OCI-LY1 (cell line): ENCODE results near the gene BAX.

Source experiments
- H2AFZ ChIP-seq: fragments of 200-600 bp; sonication (generic), shearing (Covaris generic); 2 replicates; pipeline ENCODE4 v1.6.0; 2014; ENCODE audit warnings: antibody characterized with exemption, mild to moderate bottlenecking, low read length
- H3F3A ChIP-seq: fragments of 200-600 bp; sonication (generic), shearing (Covaris generic); 2 replicates; pipeline ENCODE4 v1.6.0; 2014; ENCODE audit warnings: mild to moderate bottlenecking, antibody characterized with exemption, low read length, moderate library complexity; ENCODE audit not compliant: insufficient read depth
- H3K27ac ChIP-seq: fragments of 200-600 bp; sonication (generic); 2 replicates; pipeline ENCODE4 v1.5.1; 2014; ENCODE audit warnings: low read length, mixed run types, mild to moderate bottlenecking, low read depth; ENCODE audit not compliant: poor library complexity, severe bottlenecking
- H3K27me3 ChIP-seq: fragments of 200-600 bp; sonication (generic); 2 replicates; pipeline ENCODE4 v1.6.0; 2014; ENCODE audit warnings: antibody characterized with exemption, mild to moderate bottlenecking, low read length, moderate library complexity; ENCODE audit not compliant: insufficient read depth
- H3K36me3 ChIP-seq: fragments of 200-600 bp; sonication (generic); 2 replicates; pipeline ENCODE4 v1.6.1; 2014; ENCODE audit warnings: mild to moderate bottlenecking, antibody characterized with exemption, low read length, moderate library complexity, mixed read lengths; ENCODE audit not compliant: insufficient read depth
- H3K4me1 ChIP-seq: fragments of 200-600 bp; sonication (generic); 2 replicates; pipeline ENCODE4 v1.5.1; 2014; ENCODE audit warnings: mild to moderate bottlenecking, low read length, moderate library complexity; ENCODE audit not compliant: insufficient read depth, severe bottlenecking
- H3K4me2 ChIP-seq: fragments of 200-600 bp; sonication (generic), shearing (Covaris generic); 2 replicates; pipeline ENCODE4 v1.6.1; 2014; ENCODE audit warnings: low read length
- H3K4me3 ChIP-seq: fragments of 200-600 bp; sonication (generic); 2 replicates; pipeline ENCODE4 v1.5.1; 2014; ENCODE audit warnings: low read length, low read depth, mild to moderate bottlenecking, mixed read lengths; ENCODE audit not compliant: poor library complexity, severe bottlenecking
- H3K79me2 ChIP-seq: fragments of 200-600 bp; shearing (Covaris generic); 2 replicates; pipeline ENCODE4 v1.6.1; 2016; ENCODE audit warnings: mixed run types, low read length, mixed read lengths; ENCODE audit not compliant: insufficient read depth
- H3K9ac ChIP-seq: fragments of 200-600 bp; sonication (generic), shearing (Covaris generic); 2 replicates; pipeline ENCODE4 v1.6.1; 2014; ENCODE audit warnings: mild to moderate bottlenecking, low read length, mixed read lengths
- H3K9me2 ChIP-seq: fragments of 200-600 bp; sonication (generic), shearing (Covaris generic); 2 replicates; pipeline ENCODE4 v1.6.1; 2014; ENCODE audit warnings: low read depth, mild to moderate bottlenecking, low read length, mixed read lengths
- H3K9me3 ChIP-seq: fragments of 200-600 bp; shearing (Covaris generic); 2 replicates; pipeline ENCODE4 v1.6.1; 2014; ENCODE audit warnings: low read length, mixed read lengths
- H4K20me1 ChIP-seq: fragments of 200-600 bp; sonication (generic), shearing (Covaris generic); 2 replicates; pipeline ENCODE4 v1.6.0; 2016; ENCODE audit warnings: mild to moderate bottlenecking, low read length; ENCODE audit not compliant: insufficient read depth
- CTCF ChIP-seq: fragments of 200-600 bp; sonication (generic), shearing (Covaris generic); IDR thresholded peaks from 2 replicates; pipeline ENCODE4 v1.5.1; 2017; ENCODE audit warnings: mild to moderate bottlenecking, antibody characterized with exemption, low read length, moderate library complexity, mixed read lengths
- EZH2 ChIP-seq: fragments of 200-600 bp; sonication (generic), shearing (Covaris generic); IDR thresholded peaks from 2 replicates; pipeline ENCODE4 v1.8.0; 2017; ENCODE audit warnings: borderline replicate concordance, mixed run types, mild to moderate bottlenecking, antibody characterized with exemption, low read length, moderate library complexity, mixed read lengths

BAX gene

GRCh38 chr19:48961051-48961649 lies 6.5 kb downstream of the BAX start:
- Histone ChIP-seq H3F3A (no peaks in the 10 kb centered on the region), H3K79me2 (0 out of 2 replicates have a peak, but pooled peaks cover 3% of the 10 kb centered on the region), H3K4me2 (no peak overlapping the region), H3K4me1 (peaks cover 35% of the 10 kb centered on the region), H3K9me2 (no peaks in the 10 kb centered on the region), H2AFZ (no peak overlapping the region), H3K9me3 (no peaks in the 10 kb centered on the region), H3K36me3 (peaks cover 21% of the 10 kb centered on the region), H3K4me3 (no peak overlapping the region), H3K9ac (no peak overlapping the region), H3K27ac (peak overlapping the region; percentile 87), H3K27me3 (no peaks in the 10 kb centered on the region), H4K20me1 (no peaks in the 10 kb centered on the region)
- no peak for TF ChIP-seq CTCF
- no peak for TF ChIP-seq EZH2

- H3K36me3 ChIP-seq: peaks cover 22% of the 10 kb centered on the region
- H3K4me1 ChIP-seq: peaks cover 38% of the 10 kb centered on the region
- no peaks in the 10 kb centered on the region for H3K9me2 ChIP-seq
- H3K79me2 ChIP-seq: 0 out of 2 replicates have a peak, but pooled peaks cover 4% of the 10 kb centered on the region
- no peaks in the 10 kb centered on the region for H3K27me3 ChIP-seq
- TF ChIP-seq CTCF: no peak
- TF ChIP-seq EZH2: no peak
- peak overlapping the region; percentile 13; the same call in 1 of the 2 replicates for H3K9ac ChIP-seq
- peak overlapping the region; percentile 94; the same call in 1 of the 2 replicates for H3K4me2 ChIP-seq
- peak overlapping the region; percentile 87 for H3K27ac ChIP-seq
- no peaks in the 10 kb centered on the region for H3K9me3 ChIP-seq
- H4K20me1 ChIP-seq: no peaks in the 10 kb centered on the region
- no peak overlapping the region for H2AFZ ChIP-seq
- H3K4me3 ChIP-seq: no peak overlapping the region
- peaks cover 1% of the 10 kb centered on the region; the same call in 1 of the 2 replicates for H3F3A ChIP-seq
These were observed 7.0 kb downstream of the BAX start for GRCh38 chr19:48961673-48962028.

- no peaks in the 10 kb centered on the region for H3K9me3 ChIP-seq
- H3K4me1 ChIP-seq: peaks cover 43% of the 10 kb centered on the region
- H4K20me1 ChIP-seq: no peaks in the 10 kb centered on the region
- peak overlapping the region; percentile 85 for H3K9ac ChIP-seq
- H3K9me2 ChIP-seq: no peaks in the 10 kb centered on the region
- 0 out of 2 replicates have a peak, but pooled peaks cover 4% of the 10 kb centered on the region for H3K79me2 ChIP-seq
- H3K27me3 ChIP-seq: no peaks in the 10 kb centered on the region
- peak overlapping the region; percentile 94 for H3K4me2 ChIP-seq
- peak overlapping the region; percentile 87 for H3K27ac ChIP-seq
- no peak for TF ChIP-seq EZH2
- no peak for TF ChIP-seq CTCF
- H2AFZ ChIP-seq: no peak overlapping the region
- peaks cover 5% of the 10 kb centered on the region; the same call in 1 of the 2 replicates for H3F3A ChIP-seq
- H3K36me3 ChIP-seq: peaks cover 26% of the 10 kb centered on the region
- peak overlapping the region; percentile 35 for H3K4me3 ChIP-seq
These were observed 7.6 kb downstream of the BAX start for GRCh38 chr19:48962029-48962848.
